Globus pallidus (tissue), 1 donor: Measurements from ENCODE around the gene TSPAN7.

Source experiments
- DNase-seq: peaks from one replicate; pipeline ENCODE4 v3.0.0-alpha.2; 2015; ENCODE audit warnings: low spot score

Gene TSPAN7

GRCh38 chrX:38649221-38649620, 87.9 kb downstream of the TSPAN7 start:
- no peak for DNase-seq

- no peak for DNase-seq
Observed at GRCh38 chrX:38649674-38650647, 88.6 kb downstream of the TSPAN7 start.

GRCh38 chrX:38651625-38652601, 90.6 kb downstream of the TSPAN7 start:
- no peak for DNase-seq

GRCh38 chrX:38652934-38653442, 91.6 kb downstream of the TSPAN7 start:
- DNase-seq = no peak

GRCh38 chrX:38654302-38654701, 93.0 kb downstream of the TSPAN7 start:
- peak; percentile 29 for DNase-seq

GRCh38 chrX:38656350-38656915, 95.1 kb downstream of the TSPAN7 start:
- DNase-seq = no peak

- no peak for DNase-seq
Observed at GRCh38 chrX:38657562-38657961, 96.2 kb downstream of the TSPAN7 start.

GRCh38 chrX:38660395-38661102, 99.2 kb downstream of the TSPAN7 start:
- DNase-seq = no peak

- DNase-seq = no peak
Observed at GRCh38 chrX:38661103-38661441, 99.7 kb downstream of the TSPAN7 start.

GRCh38 chrX:38661561-38661960, 100.2 kb downstream of the TSPAN7 start:
- DNase-seq = no peak

- DNase-seq = no peak
Observed at GRCh38 chrX:38662640-38663039, 101.3 kb downstream of the TSPAN7 start.

GRCh38 chrX:38664285-38664684, 102.9 kb downstream of the TSPAN7 start:
- peak; percentile 30 for DNase-seq

GRCh38 chrX:38666909-38667308, 105.6 kb downstream of the TSPAN7 start:
- no peak for DNase-seq

- DNase-seq = no peak
Observed at GRCh38 chrX:38668771-38669170, 107.4 kb downstream of the TSPAN7 start.

- no peak for DNase-seq
Observed at GRCh38 chrX:38669428-38669827, 108.1 kb downstream of the TSPAN7 start.

GRCh38 chrX:38672646-38673045, 111.3 kb downstream of the TSPAN7 start:
- peak; percentile 24 for DNase-seq

- no peak for DNase-seq
Observed at GRCh38 chrX:38675856-38676255, 114.5 kb downstream of the TSPAN7 start.

GRCh38 chrX:38678183-38678582, 116.8 kb downstream of the TSPAN7 start:
- DNase-seq = no peak

- no peak for DNase-seq
Observed at GRCh38 chrX:38678821-38679220, 117.5 kb downstream of the TSPAN7 start.

GRCh38 chrX:38679695-38680094, 118.4 kb downstream of the TSPAN7 start:
- no peak for DNase-seq

- DNase-seq = no peak
Observed at GRCh38 chrX:38682095-38682494, 120.8 kb downstream of the TSPAN7 start.
